Rectal smooth muscle tissue (tissue), 1 donor: ENCODE data around the gene SGSM1.

ENCODE experiments used
- H3K27ac ChIP-seq: one replicate; pipeline ENCODE4 v1.7.0; 2013; ENCODE audit warnings: low read depth, low read length, inconsistent platforms
- H3K27me3 ChIP-seq: one replicate; pipeline ENCODE4 v1.7.0; 2013; ENCODE audit warnings: low read length; ENCODE audit not compliant: control insufficient read depth, insufficient read depth
- H3K36me3 ChIP-seq: one replicate; pipeline ENCODE4 v1.7.0; 2013; ENCODE audit warnings: low read length; ENCODE audit not compliant: control insufficient read depth, insufficient read depth
- H3K4me1 ChIP-seq: one replicate; pipeline ENCODE4 v1.7.0; 2013; ENCODE audit warnings: low read length; ENCODE audit not compliant: control insufficient read depth, insufficient read depth
- H3K4me3 ChIP-seq: one replicate; pipeline ENCODE4 v1.7.0; 2013; ENCODE audit warnings: low read length
- H3K9ac ChIP-seq: one replicate; pipeline ENCODE4 v1.7.0; 2013; ENCODE audit warnings: low read length

SGSM1 gene

DNA sequence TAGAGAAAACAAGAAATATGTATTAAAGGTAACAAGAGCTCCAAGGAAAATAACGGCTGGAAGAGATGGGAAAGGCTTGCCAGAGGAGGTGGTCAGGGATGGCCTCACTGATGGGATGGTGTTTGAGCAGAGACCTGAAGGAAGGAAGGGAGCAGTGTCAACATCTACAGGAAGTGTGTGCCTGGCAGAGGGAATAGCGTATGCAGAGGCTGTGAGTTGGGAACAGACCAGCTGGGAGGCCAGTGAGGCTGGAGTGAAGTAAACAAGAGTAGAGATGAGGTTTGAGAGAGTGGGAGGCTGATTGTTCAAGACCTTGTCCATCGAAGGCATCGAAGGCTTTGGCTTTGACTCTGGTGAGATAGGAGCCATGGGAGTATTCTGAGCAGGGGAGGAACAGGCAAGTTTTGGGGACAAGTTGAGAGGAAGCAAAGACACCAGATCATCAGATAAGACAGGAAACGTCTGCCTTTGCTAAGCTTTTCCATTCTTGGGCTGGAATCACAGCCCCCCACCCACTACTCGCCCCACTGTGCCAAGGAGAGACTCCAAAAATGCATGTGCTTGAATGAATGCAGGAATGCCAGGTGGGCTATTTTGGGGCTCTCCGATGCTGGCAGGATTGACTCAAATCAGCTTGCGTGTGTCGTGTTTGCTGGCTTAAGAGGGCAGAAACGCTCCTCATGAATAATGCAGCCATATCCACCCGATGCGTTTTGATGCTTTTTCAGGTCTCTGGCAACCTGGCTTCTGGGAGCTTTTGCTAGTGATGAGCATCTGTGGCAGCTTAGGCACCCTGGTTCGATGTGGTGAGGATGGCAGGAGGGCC is 7.2 kb downstream of the SGSM1 start:
- H3K9ac ChIP-seq: no peak overlapping the region
- H3K4me1 ChIP-seq: peaks cover 10% of the 10 kb centered on the region
- no peaks in the 10 kb centered on the region for H3K36me3 ChIP-seq
- no peak overlapping the region for H3K27ac ChIP-seq
- no peak overlapping the region for H3K4me3 ChIP-seq
- H3K27me3 ChIP-seq: no peaks in the 10 kb centered on the region

DNA sequence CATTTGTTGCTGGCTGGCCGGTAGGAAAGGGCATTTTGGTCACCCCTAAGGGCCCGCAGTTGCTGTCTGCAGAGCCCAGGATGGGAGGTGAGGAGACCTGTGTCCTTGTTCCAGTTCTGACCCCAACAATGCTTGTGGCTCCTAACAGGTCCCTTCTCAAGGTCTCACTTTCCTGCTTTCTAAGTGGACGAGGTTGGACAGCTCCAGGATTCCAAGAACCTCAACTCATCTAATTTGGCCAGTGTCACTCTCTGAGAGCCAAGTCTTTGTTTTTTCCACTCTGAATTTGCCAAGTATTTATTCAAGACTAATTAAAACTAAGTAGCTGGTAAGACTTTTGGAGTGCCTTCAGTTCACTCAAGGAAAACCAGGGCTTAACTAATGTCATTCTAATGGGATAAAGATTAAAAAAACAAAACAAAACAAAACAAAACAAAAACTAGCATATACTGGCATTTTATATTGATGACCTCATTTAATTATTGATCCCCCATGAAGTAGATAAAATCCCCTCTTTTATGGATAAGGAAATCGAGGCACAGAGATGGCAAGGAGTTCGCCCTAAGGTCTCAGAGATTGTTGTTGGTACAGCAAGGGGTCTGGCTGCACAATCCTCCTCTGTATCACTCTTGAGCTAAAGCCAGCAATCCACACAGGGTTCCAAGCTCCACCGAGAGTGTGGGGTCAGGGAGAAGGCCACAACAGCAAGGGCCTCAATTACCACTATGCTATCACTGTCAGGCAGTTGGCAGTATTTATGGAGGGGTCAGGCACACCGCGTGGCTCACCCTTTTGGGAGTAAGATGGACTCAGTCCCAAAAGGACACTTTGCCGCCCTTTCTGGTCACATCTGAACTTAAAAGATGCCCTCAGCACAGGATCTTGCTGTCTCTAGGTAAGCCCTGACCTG is 8.1 kb downstream of the SGSM1 start:
- no peaks in the 10 kb centered on the region for H3K27me3 ChIP-seq
- H3K36me3 ChIP-seq: no peaks in the 10 kb centered on the region
- peaks cover 10% of the 10 kb centered on the region for H3K4me1 ChIP-seq
- H3K27ac ChIP-seq: no peak overlapping the region
- H3K4me3 ChIP-seq: no peak overlapping the region
- H3K9ac ChIP-seq: no peak overlapping the region

DNA sequence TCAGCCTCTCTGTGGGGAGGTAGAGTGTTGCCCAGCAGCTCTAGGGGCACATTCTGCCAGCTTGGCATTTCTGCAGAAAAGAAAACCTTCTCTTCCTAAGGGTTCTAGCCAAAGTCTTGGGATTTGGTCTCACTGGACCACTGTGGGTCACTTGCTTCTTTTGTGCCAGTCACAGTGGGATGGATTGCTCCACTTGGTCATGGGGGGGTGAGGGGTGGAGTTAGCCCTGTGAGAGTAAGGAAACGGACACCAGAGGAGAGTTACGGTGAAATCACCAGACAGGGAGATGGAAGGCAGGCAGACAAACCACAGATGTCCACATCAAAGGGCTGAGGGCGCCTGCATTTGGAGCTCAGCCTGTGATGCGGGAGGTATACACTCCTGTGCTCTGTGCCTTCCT is 10.8 kb downstream of the SGSM1 start:
- Histone ChIP-seq H3K4me3 (no peak overlapping the region), H3K27ac (no peak overlapping the region), H3K27me3 (no peaks in the 10 kb centered on the region), H3K36me3 (no peaks in the 10 kb centered on the region), H3K4me1 (no peaks in the 10 kb centered on the region), H3K9ac (no peak overlapping the region)

DNA sequence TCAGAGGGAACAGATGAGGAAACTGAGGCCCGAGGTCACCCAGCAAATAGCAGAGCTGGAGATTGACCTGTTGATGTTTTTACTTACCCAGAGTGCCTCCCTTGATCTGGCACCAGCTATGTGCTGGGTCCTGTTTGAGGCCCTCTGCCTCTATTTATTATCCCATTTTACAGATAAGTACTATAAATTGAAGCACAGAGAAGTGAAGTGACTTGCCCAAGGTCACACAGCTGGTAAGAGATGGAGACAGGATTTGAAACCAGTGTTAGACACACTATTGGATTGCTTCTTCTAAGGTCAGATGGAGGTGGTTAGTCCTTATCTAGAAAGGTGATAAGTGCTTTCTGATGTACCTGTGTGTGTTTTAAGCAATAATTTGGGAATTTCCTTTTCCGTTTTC is 13.5 kb downstream of the SGSM1 start:
- Histone ChIP-seq H3K36me3 (no peaks in the 10 kb centered on the region), H3K27ac (no peak overlapping the region), H3K27me3 (no peaks in the 10 kb centered on the region), H3K4me3 (no peak overlapping the region), H3K4me1 (no peaks in the 10 kb centered on the region), H3K9ac (no peak overlapping the region)

DNA sequence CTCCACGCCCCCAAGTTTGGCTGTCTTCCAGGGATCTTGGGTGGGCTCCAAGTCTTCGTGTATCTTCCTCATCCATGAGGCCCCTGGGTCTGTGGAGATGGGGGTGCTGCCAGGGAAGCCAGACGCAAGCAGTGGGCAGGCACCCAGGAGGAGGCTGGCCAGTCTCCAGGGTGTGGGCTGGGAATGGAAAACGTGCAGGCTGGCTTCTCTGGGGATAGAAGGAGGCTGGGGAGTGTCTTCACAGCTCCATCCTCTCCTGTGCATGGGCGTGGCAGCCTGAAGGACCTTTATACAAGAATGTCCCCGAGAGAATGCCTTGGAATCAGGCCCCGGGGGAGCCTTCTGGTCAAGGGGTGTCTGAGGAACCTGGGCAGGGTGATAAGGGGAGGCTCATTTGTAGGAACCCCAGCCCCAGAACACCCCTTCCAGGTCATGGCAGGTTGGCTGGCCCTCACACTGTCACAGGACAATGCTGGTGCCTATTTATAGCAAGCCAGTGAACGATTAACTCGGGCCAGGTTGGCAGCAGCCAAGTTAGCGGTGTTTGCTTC is 14.0 kb downstream of the SGSM1 start:
- no peaks in the 10 kb centered on the region for H3K4me1 ChIP-seq

DNA sequence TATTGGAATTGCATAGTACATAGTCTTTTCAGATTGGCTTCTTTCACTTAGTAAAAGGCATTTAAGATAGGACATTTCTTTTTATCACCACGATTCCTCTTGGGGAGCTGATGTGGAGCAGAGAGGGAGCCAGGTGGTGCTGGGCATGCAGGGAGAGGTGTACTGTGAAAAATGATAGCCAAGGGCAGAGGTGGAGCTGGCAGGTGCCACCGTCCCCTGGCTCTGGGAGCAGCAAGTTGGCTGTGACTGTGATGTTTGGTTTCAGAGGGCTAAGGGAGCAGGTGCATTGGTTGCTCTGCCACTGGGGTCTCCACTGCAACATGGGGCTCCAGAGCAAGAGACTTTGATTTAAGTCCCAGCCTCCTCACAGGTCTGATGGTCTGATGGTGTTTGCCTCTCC is 16.5 kb downstream of the SGSM1 start:
- no peak overlapping the region for H3K9ac ChIP-seq
- H3K27me3 ChIP-seq: no peaks in the 10 kb centered on the region
- H3K27ac ChIP-seq: no peak overlapping the region
- no peaks in the 10 kb centered on the region for H3K36me3 ChIP-seq
- H3K4me1 ChIP-seq: no peaks in the 10 kb centered on the region
- H3K4me3 ChIP-seq: no peak overlapping the region

More for the DNA sequence above, 14.0 kb downstream of the SGSM1 start:
- Histone ChIP-seq H3K36me3 (no peaks in the 10 kb centered on the region), H3K9ac (no peak overlapping the region), H3K27ac (no peak overlapping the region), H3K27me3 (no peaks in the 10 kb centered on the region), H3K4me3 (no peak overlapping the region)

DNA sequence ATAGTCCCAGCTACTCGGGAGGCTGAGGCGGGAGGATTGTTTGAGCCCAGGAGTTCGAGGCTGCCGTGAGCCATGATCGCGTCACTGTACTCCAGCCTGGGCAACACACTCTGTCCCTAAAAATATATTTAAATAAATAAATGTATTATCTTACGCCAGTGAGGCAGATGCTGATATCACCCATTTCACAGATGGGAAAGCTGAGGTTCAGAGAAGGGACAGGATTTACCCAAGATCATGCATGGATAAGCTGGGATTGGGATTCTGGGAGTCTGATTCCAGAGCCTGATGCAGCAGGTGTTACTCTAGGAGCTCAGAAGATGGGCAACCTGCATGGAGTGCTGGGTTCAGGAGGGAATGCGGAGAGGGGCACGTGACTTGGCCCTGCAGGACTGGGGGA is 17.8 kb downstream of the SGSM1 start:
- no peak overlapping the region for H3K27ac ChIP-seq
- no peaks in the 10 kb centered on the region for H3K36me3 ChIP-seq
- no peak overlapping the region for H3K9ac ChIP-seq
- H3K4me3 ChIP-seq: no peak overlapping the region
- no peaks in the 10 kb centered on the region for H3K27me3 ChIP-seq
- no peaks in the 10 kb centered on the region for H3K4me1 ChIP-seq

DNA sequence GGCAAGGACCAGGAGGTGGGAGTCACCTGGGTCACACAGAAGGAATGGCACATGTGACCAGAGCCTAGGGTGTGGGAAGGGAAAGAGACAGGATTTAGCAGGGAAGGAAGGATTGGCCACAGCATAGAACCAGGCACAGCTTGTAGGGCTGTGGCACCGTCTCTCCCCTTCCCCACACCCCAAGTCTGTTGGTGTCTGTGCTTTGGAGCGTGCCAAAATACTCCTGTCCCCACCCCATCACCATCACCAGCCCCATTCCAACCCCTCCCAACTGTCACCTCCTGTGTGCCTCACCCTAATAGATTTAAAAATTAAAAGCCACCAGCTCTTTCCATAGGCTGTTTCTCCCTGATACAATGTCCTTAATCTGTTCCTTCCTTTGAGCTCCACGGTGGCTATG is 18.2 kb downstream of the SGSM1 start:
- no peak overlapping the region for H3K27ac ChIP-seq
- no peak overlapping the region for H3K9ac ChIP-seq
- H3K4me3 ChIP-seq: no peak overlapping the region
- H3K36me3 ChIP-seq: no peaks in the 10 kb centered on the region
- H3K27me3 ChIP-seq: no peaks in the 10 kb centered on the region
- no peaks in the 10 kb centered on the region for H3K4me1 ChIP-seq

DNA sequence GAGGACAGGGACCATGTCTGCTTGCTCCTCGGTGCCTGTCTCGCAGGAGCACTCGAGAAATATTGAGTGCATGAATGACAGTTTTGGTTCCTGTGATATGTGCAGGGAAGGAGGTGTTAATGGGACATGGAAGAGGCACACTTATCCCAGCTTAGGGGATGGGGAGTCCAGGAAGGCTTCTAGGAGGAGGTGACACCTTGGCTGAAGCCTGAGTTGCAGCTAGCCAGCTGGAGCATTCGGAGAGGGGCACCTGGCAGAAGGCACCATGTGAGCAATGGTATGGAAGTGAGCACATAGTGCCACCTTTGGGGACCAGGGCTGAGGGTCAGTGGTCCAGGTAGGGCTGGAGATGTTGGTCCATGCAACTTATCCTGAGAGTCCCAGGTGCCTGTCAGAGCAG is 18.9 kb downstream of the SGSM1 start:
- Histone ChIP-seq H3K4me1 (no peaks in the 10 kb centered on the region), H3K27me3 (no peaks in the 10 kb centered on the region), H3K27ac (no peak overlapping the region), H3K4me3 (no peak overlapping the region), H3K36me3 (no peaks in the 10 kb centered on the region), H3K9ac (no peak overlapping the region)

DNA sequence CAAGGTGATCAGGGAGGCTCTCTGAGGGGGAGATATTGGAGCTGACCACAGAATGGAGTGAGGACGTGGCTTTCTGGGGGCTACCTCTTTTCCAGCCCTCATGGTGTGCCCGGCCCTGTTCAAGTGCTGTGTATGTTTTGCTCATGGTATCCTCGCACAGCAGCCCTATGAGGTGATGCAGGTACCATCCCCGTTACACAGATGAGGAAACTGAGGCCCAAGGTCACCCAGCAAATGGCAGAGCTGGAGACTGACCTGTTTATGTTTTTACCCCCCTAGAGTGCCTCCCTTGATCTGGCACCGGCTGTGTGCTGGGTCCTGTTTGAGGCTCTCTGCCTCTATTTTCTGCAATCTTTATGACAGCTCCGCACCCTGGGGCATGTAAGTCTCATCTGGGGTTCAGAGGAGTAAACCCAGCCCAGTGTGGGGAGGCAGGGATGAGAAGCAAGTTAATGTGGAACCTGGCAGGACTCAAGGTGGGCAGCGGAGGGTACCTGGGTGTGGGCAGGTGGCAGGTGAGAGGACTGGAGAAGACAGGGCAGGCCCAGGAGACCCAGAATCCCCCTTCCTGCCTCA is 20.8 kb downstream of the SGSM1 start:
- Histone ChIP-seq H3K27me3 (no peaks in the 10 kb centered on the region), H3K4me3 (no peak overlapping the region), H3K9ac (no peak overlapping the region), H3K27ac (no peak overlapping the region), H3K4me1 (no peaks in the 10 kb centered on the region), H3K36me3 (no peaks in the 10 kb centered on the region)

DNA sequence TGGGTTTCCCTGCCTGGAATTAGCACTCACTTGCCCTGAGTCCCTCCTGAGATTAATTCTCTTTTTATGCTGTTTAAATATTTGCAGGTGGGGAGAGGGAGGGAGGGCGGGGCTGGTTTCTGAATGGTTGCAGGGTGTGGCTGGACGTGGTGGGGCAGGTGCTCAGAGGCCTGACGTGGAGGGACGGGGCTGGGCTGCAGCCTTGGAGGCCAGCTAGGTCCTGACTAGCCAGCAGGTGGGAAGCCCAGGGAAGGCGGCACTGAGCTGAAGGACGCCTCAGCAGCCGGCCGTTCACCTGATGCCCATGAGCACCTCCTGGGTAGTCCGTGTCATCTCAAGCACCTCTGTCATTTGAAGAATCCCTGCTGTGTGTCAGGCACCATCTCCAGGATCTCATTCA is 21.3 kb downstream of the SGSM1 start:
- H3K4me1 ChIP-seq: no peaks in the 10 kb centered on the region
- no peak overlapping the region for H3K27ac ChIP-seq
- H3K4me3 ChIP-seq: no peak overlapping the region
- H3K9ac ChIP-seq: no peak overlapping the region
- H3K27me3 ChIP-seq: no peaks in the 10 kb centered on the region
- no peaks in the 10 kb centered on the region for H3K36me3 ChIP-seq

DNA sequence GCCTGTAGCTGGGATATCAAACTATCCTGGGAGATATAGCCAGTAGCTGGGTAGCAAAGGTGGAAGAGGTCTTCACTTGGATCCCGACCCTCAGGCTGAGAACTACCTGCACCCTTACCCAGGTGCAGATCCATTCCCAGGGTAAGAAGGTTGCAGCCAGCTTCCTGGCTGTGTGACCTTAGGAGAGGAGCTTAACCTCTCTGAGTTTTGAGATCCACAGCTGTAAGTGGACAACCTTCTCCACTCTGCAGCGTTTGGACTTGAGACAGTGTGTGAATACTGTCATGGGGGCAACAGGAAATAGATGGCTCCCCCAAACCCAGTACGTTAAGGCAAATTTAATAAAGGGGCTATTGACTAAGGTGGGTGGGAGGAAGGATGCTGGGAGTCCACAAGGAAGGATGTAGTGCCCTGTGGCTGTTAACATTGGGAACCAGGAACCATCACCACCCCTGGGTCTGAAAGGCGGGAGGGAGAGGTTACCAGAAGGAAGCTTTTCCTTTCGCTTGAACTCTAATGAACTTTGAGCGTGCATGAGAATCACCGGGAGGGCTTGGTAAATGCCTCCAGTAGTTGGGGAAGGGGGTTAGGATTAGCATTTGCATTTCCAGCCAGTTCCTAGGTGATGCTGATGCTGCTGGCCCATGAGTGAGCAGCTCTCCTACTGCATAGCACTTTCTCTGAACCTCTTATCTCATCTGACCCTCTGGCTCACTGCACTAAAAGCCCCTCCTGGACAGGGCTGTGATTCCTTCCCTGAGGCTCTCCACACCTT is 24.4 kb downstream of the SGSM1 start:
- Histone ChIP-seq H3K4me3 (no peak overlapping the region), H3K4me1 (no peaks in the 10 kb centered on the region), H3K9ac (no peak overlapping the region)

More for the DNA sequence above, 24.4 kb downstream of the SGSM1 start:
- no peaks in the 10 kb centered on the region for H3K27me3 ChIP-seq
- no peaks in the 10 kb centered on the region for H3K36me3 ChIP-seq
- H3K27ac ChIP-seq: no peak overlapping the region
